ENCODE data around the gene TCERG1L.
"Not testable (repeated sequence)": the region's sequence is repeated elsewhere in the genome, so short reads cannot be mapped to it uniquely, and the experiment has no call there.

TCERG1L gene

GRCh38 chr10:131107970-131108369 lies 203.6 kb downstream of the TCERG1L start:
- DNase-seq (ENCODE audit: low spot score): no peak

DNA sequence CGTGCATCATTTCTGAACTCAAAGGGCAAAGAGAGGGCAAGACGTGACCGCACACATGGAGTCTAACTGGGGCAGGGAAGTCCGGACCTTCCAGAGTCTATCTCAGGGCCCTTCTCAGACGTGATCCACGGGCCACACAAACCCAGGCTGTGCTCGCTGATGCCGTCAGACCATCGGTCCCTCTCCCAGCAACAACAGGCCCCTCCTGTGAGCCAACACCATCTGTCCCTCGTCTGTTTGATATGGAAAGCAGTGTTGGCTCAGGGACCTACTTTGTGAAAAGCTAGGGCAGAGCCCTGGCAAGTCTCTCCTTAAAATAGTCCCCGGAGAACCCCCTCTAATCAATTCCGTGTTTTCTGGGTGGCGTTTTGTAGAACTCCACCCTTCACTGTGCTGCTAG lies 208.8 kb downstream of the TCERG1L start:
- DNase-seq (ENCODE audit: low spot score): no peak

GRCh38 chr10:131102147-131102546 lies 209.4 kb downstream of the TCERG1L start:
- no peak for DNase-seq (ENCODE audit: low spot score)

DNA sequence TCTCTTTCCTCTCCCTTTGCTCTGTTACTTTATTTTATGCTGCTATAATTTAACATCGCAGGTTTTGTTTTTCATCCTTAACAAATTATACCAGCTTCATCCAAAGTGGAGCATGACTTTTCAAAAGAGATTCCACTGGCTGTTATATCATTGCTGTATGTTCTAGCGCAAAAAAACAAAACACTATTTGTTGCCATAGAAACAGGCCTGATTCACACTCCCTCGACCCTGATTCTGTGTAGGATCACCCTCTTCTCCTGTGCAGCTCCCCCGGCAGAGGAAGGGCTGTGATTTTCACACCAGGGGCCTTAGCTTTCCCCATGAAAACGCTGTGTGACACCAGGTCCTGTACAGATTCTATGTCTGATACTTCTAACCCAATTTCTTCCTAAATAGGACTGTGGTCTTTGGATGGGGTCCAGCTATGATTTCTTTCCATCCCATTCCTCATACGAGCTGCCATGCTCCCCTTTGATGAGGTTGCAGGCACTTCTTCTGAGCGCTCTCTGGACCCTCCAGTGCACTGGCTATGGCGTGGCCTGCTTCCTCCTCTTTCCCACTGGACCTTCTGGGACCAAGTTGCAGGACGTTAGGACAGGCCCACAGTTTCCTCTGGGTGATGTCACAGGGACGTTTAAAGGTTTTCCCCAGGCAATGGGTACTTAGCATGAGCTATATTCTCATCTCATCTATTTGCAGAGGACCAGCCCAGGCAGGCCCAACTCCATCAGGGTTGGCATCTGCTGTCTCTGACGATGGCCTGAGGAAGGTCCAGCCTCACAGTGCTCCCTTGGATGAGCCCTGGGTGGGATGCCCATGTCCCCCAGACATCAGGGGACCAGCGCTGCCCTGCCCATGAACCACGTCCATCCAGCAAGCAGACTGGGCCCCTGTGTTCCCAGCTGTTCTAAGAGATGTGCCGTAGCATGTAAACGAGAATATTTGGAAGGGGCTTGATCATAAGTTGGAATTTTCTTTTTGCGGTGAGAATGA lies 210.8 kb downstream of the TCERG1L start:
- DNase-seq (ENCODE audit: low spot score): not testable (repeated sequence)

DNA sequence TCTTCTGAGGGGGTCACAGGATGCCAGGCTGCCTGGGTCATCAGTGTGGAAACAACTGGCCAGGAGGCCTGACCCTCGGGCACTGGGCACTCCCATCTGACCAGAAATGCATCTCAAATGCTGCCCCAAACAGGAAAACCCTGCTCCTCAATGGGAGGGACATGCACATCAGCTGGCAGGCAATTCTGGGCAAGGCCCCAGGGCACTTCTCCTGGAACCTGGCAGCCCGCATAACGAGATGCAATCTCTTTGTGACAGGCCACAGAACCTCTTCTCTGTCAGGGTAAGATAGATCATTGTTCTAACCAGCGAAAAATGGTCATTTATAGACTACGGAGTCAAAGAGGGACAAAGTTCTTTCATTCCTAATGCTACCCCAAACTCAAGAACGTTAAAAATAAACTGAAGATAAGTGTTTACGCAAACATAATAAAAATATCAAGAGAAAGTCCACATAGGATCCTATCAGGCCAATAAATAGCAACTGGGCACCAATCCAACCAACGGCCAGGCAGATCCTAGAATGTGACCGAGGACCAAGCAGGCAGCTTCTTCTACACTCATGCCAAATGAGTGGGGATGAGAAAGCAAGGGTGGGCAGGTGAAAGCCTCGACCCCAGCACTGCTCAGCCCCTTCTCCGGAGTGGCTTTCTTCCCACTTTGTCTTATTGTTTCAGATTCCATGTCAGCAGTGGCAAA lies 212.3 kb downstream of the TCERG1L start:
- no peak for DNase-seq (ENCODE audit: low spot score)

- no peak for DNase-seq (ENCODE audit: low spot score)
Observed at GRCh38 chr10:131098416-131098952, 213.0 kb downstream of the TCERG1L start.

DNA sequence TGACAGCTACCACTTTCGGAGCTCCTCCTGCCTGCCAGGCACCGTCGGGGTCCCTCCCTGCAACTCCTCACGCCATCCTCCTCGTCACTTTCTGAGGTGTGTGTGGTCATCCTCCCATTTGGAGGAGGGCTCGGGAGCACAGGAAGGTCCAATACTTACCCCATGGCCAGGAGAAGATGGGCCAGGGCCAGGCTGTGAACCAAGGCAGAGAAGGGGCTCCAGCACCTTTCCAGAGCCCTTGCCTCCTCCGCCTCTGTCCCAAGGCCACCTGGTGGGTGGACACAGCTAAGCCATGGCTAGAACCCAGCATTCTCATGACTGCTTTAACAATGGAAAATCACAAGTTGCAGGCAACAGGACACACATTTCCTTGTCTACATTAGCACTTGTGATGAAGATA lies 215.5 kb downstream of the TCERG1L start:
- DNase-seq (ENCODE audit: low spot score): no peak

DNA sequence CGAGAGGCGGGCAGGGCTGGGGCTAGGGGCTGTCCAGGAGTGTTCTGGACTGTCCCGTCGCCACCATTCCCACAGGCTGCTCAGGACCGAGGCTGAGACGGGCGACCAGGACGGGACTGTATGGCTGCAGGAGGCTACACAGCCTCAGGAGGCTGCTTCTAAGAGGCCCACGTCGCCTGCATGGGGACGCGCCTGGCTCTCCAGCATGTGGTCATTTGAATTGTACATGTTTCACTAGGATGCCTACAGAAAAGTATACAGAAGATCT lies 216.3 kb downstream of the TCERG1L start:
- no peak for DNase-seq (ENCODE audit: low spot score)

DNA sequence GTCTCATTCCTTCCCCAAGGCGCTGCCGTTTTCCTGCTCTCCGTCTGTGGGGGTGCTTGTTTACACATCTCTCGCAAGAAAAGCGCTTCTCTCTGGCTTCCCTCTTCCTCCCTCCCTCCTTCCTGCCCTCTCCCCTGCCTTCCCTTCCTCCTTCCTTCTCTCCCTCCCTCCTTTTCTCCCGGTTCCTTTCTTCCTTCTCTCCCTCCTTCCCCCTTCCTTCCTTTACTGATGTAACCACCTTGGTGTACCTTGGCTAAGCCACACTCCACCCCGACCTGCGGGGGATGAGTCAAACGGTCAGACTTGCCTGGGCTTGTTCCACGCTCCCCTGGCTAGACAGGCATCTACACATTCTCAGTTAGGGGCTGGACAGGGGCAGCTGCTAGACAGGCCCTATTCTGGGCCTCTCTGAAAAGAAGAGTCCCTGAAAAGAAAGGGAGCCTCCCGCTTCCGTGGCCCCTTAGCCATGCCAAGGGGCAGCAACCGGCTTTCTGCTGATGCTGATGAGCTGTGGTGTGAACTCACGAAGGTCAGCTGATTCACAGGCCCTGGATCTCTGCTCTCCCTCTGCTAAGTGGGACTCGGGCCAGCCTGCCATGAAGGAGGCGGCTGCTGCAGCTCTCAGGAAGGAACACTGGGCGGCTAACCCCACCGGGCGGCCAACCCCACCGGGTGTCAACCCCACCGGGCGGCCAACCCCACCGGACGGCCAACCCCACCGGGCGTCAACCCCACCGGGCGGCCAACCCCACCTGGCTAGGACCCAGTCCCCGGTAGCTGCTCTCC lies 216.8 kb downstream of the TCERG1L start:
- DNase-seq (ENCODE audit: low spot score): no peak

DNA sequence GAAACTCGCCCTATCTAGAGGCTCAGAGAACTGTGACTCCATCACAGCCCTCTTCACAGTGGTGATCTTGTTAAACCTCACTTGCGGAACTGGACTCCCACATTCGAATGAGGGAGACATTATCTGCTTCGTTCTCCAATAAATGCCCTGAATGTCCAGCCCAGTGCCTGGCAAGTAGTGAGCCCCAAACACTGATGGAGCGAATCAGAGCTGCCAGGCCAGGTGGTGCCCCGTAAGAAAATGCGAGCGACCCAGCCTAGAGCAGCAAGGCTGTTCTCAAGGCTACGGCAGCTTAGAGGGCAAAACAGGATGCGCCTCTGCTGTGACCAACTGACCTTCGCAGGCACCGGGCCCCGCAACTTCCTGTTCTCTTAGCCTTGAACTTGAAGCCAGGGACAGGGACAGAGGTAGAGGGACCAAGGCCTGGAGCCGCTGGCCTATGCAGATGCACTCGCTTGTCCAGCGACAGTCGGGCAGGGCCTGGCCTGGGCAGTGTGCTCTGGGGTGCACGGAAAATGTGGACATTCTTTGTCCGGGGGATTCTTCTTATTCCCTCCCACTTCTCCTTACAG lies 217.6 kb downstream of the TCERG1L start:
- DNase-seq (ENCODE audit: low spot score): no peak

DNA sequence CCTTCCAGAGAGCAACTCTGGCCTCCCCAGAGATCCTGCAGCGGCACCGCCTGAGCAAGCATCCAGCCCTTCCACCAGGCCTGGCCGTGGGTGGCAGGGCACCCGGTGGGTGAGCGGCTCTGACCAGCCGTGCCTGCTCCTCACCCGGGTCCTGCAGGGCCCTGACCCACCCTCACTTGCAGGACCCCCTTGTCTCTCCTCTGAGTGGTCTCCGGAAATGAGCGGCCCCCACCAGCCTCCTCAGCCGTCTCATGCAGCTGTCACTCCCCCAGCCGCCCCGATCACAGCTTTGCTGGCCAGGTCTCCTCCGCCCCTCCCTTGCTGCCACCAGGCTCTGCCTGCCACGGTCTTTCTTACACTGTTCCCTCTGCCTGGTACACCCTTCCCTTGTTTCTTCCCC lies 218.2 kb downstream of the TCERG1L start:
- no peak for DNase-seq (ENCODE audit: low spot score)

DNA sequence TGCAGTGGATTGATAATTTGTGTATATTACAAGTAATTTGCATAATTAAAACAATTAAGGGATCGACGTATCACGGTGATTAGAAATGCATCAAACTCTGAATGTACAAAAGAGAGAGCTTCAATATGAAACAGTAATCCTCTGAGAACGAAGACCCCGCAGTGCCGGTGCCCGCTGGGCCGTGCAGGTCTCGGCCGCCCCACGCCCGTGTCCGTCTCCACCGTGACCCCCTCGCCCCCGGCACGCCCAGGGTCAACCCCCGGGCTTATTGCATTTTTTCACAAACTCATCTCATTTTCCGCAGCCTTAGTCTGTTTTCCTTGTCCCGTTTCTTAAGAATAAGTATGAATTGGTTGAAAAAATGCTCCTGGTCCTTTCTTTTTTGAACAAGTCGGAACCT lies 218.6 kb downstream of the TCERG1L start:
- DNase-seq (ENCODE audit: low spot score): no peak

GRCh38 chr10:131092386-131092785 lies 219.1 kb downstream of the TCERG1L start:
- no peak for DNase-seq (ENCODE audit: low spot score)

- DNase-seq (ENCODE audit: low spot score): no peak
Observed at GRCh38 chr10:131091682-131092081, 219.8 kb downstream of the TCERG1L start.

GRCh38 chr10:131090761-131091661 lies 220.5 kb downstream of the TCERG1L start:
- no peak for DNase-seq (ENCODE audit: low spot score)

- no peak for DNase-seq (ENCODE audit: low spot score)
Observed at GRCh38 chr10:131089861-131090260, 221.7 kb downstream of the TCERG1L start.

- no peak for DNase-seq (ENCODE audit: low spot score)
Observed at GRCh38 chr10:131089150-131089549, 222.4 kb downstream of the TCERG1L start.

DNA sequence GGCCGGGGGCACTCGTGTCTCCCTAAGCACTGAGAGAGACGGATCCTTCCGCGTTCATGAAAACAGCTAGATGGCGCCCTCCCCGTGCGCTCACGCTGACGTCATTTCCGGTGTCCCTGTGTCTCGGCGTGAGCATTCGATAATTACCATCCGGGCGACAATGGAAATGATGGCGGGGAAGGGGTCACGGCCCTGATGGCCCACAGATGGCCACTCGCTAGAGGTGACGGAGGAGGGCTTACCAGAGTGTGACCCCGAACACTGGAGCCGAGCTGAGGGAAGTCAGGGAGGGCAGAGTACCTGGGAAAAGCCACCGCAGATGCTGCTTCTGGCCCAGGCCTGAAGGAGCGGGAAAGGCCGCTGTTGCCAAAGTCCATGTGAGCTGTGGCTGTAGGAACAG lies 222.9 kb downstream of the TCERG1L start:
- DNase-seq (ENCODE audit: low spot score): no peak

GRCh38 chr10:131087464-131088215 lies 223.9 kb downstream of the TCERG1L start:
- no peak for DNase-seq (ENCODE audit: low spot score)

- no peak for DNase-seq (ENCODE audit: low spot score)
Observed at GRCh38 chr10:131086511-131086910, 225.0 kb downstream of the TCERG1L start.
